Gastrocnemius medialis (tissue), 4 donors: ENCODE data around the gene PDE1C.

Experiments
- CTCF ChIP-seq, 5 experiments: fragments of 450-650 bp in 3 of 5; fragments of 200-600 bp in 2 of 5; sonication (generic) in 2 of 5; IDR thresholded peaks in 4 of 5; conservative IDR thresholded peaks in 1 of 5; 1 replicate in 4 of 5; 2 replicates in 1 of 5; pipeline ENCODE4 v1.5.1; 2016 to 2019; ENCODE audit warnings: antibody characterized with exemption in 5 of 5, mild to moderate bottlenecking in 3 of 5, moderate library complexity in 3 of 5
- POLR2A ChIP-seq, 2 donors: fragments of 450-650 bp; IDR thresholded peaks; one replicate each; pipeline ENCODE4 v1.6.1; 2017; ENCODE audit warnings: antibody characterized with exemption in 2 of 2, mild to moderate bottlenecking in 2 of 2, moderate library complexity in 2 of 2

- no peak for TF ChIP-seq POLR2A (IDR thresholded peaks at IDR 0.05)
- TF ChIP-seq CTCF (IDR thresholded peaks at IDR 0.05 in 4 of 5, conservative IDR thresholded peaks at IDR 0.05 in 1 of 5), result no peak
Measured at GRCh38 chr7:31872545-31873370, 197.4 kb downstream of the PDE1C start.
